HG02759 (cell line): ENCODE measurements around the gene AHDC1.
"Not testable (repeated sequence)": the region's sequence is repeated elsewhere in the genome, so short reads cannot be mapped to it uniquely, and the experiment has no call there.

Experiments
- ATAC-seq: cut with Tn5 transposase; IDR thresholded peaks from one replicate; pipeline ENCODE4 v1.9.1; 2021; ENCODE audit warnings: mild to moderate bottlenecking, moderate library complexity; ENCODE audit not compliant: unreplicated experiment

AHDC1 gene

GRCh38 chr1:27554293-27554692 lies 49.7 kb downstream of the AHDC1 start:
- ATAC-seq: no peak

DNA sequence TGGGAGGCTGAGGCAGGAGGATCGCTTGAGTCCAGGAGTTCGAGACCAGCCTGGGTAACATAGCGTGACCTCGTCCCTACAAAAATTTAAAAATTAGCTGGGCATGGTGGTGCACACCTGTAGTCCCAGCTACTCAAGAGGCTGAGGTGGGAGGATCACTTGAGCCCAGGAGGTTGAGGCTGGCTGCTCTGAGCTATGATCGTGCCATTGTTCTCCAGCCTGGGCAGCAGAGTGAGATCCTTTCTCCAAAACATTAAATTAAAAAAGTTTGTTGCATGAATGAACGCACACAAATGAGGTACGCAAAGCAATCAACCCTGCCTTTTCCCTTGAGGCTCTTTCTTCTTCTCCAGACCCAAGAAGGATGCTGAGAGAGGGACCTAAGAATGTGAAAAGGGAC lies 50.1 kb downstream of the AHDC1 start:
- not testable (repeated sequence) for ATAC-seq

- ATAC-seq: no peak
Measured at GRCh38 chr1:27552911-27553420, 51.0 kb downstream of the AHDC1 start.

DNA sequence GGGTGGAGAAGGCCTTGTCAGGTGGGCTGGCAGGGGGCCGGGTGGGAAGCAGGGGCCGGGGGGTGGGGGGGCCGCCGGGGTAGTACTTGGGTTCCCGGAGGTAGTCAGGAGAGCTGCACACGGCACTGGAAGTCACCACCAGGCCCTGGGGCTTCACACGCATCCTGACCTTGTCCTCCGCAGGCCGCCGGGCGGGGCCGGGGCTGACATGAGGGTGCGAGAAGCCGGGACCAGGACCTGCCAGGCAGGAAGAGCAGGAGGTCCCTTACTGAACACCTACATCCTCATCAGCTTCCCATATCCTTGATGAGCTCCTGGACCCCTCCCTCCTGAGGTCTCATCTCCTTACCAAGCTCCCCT lies 52.0 kb downstream of the AHDC1 start:
- ATAC-seq: no peak

DNA sequence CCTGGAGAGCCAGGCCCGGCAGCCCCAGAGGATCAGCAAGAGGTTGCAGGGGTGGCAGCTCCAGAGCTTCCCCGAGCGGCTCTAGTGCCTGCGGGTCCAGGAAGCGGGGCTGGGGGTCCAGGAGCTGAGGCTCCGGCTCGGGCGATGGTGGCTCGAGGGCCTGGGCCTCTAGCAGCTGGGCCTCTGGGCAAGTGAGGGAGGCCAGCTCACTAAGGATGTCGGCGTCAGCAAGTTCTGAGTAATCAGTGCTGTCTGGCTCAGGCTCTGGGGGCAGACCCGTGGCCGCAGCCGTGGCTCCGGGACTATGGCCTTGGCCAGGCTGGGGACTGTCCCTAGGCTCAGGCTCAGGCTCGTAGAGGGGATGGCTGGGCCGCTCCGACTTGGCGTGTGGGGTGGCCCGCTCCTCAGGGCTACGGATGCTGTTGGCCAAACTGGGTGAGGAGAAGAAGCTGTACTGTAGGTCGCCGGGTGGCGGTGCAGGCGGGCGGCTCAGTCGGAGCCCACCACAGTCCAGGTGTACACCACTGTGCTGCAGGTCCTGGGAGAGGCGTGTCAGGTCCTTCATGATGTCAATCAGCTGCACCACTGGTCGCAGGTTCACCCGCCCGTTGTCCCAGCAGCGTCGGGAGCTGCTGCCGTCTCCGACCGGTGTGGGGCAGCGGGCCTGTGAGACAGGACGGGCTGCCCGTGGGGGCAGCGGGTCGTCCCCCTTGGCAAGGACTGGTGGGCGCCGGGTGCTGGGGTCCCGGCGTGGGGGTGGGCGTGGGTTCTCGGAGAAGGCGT lies 52.6 kb downstream of the AHDC1 start:
- ATAC-seq: no peak

DNA sequence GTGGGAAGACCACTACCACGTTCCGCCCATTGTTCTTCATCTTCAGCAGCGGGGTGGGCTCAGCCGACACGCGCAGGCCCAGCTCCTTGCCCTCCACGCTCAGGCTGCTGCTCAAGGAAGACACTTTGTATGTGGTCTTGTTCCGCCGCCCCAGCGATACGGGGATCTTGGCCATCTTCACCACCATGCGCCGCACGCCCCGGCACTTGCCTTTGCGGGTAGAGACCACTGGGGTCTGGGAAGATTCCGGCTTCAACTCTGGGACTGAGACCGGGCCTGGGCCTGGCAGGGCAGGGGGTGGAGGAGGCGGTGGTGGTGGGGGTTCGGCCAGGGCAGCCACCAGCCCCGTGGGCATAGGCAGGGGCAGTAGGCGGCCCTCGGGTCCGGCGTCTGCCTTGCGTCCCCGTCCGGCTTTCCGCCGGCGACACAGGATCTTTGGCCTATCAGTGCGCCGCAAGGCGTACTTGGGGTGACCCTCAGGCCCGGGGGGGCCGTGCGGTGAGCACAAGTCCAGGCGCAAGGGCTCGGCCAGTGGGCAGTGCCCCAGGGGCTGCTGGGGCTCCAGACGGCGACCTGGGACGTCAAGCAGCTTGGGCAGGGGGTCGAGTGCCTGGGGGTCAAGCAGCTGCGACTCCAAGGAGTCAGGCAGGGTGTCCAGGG lies 53.3 kb downstream of the AHDC1 start:
- ATAC-seq: no peak

GRCh38 chr1:27549807-27550408 lies 54.0 kb downstream of the AHDC1 start:
- ATAC-seq: no peak

- ATAC-seq: no peak
Measured at GRCh38 chr1:27548858-27549719, 54.9 kb downstream of the AHDC1 start.

- ATAC-seq: no peak
Measured at GRCh38 chr1:27548136-27548853, 55.6 kb downstream of the AHDC1 start.

DNA sequence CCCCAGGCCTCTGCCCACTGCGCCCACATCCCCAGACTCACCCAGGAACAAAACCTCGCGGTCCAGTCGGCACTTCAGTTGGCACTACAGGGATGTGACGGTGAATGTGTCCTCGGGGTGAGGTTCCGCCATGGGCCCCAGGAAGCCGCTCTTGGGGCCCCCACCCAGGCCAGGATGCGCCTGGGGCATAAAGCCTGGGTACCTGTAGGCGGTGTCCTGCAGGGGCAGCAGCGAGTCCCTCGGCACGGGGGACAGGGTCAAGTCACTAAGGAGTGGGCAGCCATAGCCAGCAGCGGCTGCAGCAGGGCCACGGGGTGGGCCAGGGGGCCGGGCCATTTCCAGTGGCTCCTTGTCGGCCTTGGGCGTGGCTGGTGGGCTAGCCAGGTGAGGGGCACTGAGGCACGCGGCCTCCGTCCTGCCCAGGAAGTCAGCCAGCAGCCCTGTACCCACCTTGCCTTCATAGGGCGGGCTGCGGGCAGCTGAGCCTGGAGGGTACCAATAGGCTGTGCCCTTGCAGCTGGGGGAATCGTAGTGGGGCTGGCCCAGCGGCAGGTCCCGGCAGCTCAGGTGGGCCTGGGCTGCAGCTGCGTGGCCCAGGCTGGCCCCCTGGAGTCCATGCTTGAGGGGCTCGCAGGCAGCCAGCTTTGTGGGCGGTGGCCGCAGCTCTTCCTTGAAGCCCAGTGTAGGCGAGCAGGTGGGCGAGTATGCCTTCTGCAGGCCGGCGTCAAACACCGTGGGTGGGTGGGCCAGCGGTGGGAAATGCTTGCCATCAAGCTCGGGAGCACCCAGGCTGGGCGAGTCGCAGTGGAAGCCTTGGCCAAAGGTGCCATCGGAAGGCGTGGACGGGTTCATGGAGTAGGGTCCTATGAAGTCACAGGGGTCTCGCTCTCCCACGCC lies 56.5 kb downstream of the AHDC1 start:
- no peak for ATAC-seq

- no peak for ATAC-seq
Measured at GRCh38 chr1:27545876-27546275, 58.1 kb downstream of the AHDC1 start.

DNA sequence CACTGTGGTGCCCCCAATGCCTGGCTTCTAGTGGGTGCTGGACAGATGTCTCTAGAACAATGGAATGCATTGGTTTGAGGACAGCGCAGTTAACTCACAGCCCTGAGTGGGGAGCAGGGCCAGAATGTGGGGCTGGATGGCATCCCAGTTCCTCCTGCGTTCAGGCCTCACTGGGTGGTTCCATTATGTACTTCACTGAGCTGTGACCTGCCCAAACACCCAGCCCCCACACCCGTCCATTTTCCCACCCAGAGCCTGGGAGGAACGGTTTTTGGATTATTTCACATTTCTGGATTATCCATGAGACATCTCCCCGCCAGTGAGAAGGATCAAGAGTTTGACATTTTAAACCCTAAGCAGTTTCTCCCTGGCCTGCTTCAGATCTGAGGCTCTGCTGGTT lies 58.7 kb downstream of the AHDC1 start:
- no peak for ATAC-seq

DNA sequence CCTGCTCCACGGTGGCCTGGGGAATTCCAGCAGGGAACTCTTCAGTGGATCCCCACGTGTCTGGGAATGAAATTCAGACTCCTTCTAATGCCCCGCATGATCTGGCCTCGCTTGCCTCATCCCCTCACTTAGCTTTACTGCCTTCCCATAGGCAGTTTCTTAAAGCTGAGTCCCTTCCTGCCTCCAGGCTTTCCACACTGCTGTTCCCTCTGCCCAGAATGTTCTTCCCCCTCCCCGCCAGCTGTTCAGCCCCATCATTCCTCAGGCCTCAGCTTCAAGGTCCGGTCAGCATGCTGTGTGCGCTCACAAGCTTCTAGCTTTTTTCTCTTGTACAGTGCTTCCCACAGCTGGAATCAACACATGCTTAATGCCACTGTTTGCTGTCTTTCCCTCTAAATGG lies 59.1 kb downstream of the AHDC1 start:
- ATAC-seq: no peak

DNA sequence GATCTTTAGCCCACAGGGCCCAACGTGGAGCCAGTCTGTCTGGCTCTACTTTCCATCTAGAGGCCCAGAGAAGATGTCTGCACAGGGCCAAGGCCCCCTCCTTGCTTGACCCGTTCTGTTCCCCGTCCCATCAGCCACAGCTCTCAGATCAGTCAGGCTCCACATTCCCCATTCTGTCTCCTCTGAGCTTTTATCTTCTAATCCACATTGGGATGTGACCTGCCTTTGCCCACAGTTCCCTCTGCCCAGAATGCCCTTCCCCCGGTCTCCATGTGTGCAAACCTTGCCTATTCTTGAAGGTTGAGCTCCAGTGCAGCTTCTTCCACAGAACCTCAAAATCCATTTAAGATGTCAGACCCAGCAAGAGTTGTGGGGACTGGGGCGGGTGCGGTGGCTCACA lies 60.7 kb downstream of the AHDC1 start:
- no peak for ATAC-seq

DNA sequence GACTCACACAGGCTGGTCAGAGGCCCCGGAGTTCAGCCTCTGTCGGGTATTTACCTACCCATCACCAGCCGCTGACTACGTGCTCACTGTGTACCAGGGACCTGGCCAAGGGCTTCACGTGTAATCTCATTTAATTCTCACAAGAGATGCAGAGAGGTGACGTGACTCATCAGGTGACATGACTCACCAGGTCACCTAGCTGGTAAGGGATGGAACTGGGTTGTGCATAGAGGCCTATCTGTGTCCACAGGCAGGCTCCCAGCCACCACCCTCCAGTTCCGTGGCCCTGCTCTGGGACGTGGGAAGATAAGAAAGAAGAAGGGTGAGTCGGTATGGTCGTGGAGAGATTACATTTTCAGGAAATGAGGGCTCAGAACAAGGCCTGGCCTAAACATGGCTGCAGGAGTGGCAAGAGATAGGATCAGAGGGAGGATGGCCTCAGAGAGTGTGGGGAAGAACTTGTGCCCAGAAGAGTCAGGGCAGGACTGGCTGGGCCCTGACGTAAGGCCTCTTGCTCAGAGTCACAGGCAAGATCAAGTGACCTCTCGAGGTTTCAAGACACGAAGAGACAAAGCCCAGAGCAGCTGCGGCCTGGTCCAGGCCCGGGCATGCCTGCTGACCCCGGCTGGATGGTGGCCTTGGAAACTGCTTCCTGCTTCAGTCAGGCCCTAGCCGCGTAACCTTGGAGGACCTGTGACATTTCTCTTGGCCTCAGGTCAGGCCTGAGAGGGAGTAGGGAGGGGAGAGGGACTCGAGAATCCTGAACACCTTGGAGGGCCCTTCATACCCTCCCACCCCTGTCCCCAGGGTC lies 61.3 kb downstream of the AHDC1 start:
- ATAC-seq: no peak

GRCh38 chr1:27539901-27540861 lies 63.8 kb downstream of the AHDC1 start:
- ATAC-seq: no peak

DNA sequence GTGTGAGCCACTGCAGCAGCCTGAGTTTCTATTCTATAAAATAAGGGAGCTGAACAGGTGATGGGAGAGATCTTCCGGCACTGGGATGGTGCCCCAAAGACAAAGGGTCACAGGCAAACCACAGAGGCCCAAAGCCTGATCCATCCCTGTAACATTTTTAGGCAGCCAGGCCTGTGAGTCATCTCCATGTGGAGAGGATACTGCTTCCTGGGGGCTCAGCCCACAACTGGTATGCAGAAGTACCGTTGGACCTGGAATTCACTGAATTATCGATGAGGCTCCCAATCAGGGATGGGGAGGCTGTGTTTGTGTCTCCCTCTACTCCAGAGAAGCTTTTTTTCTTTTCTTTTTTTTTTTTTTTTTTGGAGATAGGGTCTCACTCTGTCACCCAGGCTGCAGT lies 65.2 kb downstream of the AHDC1 start:
- ATAC-seq: no peak

DNA sequence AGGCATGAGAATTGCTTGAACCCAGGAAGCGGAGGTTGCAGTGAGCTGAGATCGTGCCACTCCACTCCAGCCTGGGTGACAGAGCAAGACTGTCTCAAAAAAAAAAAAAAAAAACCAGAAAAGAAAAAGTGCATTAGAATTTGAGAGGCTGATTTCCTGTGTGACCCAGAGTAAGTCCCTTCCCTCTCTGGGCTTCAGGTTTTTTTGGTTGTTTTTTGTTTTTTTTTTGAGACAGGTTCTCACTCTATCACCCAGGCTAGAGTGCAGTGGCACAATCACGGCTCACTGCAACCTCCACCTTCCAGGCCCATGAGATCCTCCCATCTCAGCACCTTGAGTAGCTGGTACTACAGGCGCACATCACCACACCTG lies 65.7 kb downstream of the AHDC1 start:
- ATAC-seq: not testable (repeated sequence)
